Measurements from ENCODE around the gene SPATA21.

- TF ChIP-seq CTCF (optimal IDR thresholded peaks at IDR 0.05 in 1 of 3, IDR thresholded peaks at IDR 0.05 in 1 of 3, conservative IDR thresholded peaks at IDR 0.05 in 1 of 3; ENCODE audit: extremely low read depth in 1 of 3, insufficient read depth in 2 of 3, low read length in 3 of 3) (no peak), EZH2 (IDR thresholded peaks at IDR 0.05; ENCODE audit: low read length) (no peak)
These were observed 56.4 kb downstream of the SPATA21 start for GRCh38 chr1:16380868-16381267.
